DOHH2 (cell line): ENCODE measurements around the gene CRYBA4.

Experiments used
- H3F3A ChIP-seq: fragments of 200-600 bp; sonication (generic), shearing (Covaris generic); 2 replicates; pipeline ENCODE4 v1.6.0; 2016; ENCODE audit warnings: antibody characterized with exemption, mild to moderate bottlenecking; ENCODE audit not compliant: control insufficient read depth, insufficient read depth
- H3K27ac ChIP-seq: fragments of 200-600 bp; sonication (generic); 2 replicates; pipeline ENCODE4 v1.5.1; 2014; ENCODE audit warnings: low read depth, mild to moderate bottlenecking, low read length, moderate library complexity
- H3K27me3 ChIP-seq: fragments of 200-600 bp; sonication (generic); 2 replicates; pipeline ENCODE4 v1.6.1; 2014; ENCODE audit warnings: mild to moderate bottlenecking, low read length, mixed read lengths; ENCODE audit not compliant: control insufficient read depth
- H3K36me3 ChIP-seq: fragments of 200-600 bp; sonication (generic); 2 replicates; pipeline ENCODE4 v1.6.1; 2014; ENCODE audit warnings: mild to moderate bottlenecking, low read length, moderate library complexity, mixed read lengths; ENCODE audit not compliant: control insufficient read depth
- H3K4me1 ChIP-seq: fragments of 200-600 bp; sonication (generic); 2 replicates; pipeline ENCODE4 v1.6.1; 2014; ENCODE audit warnings: mild to moderate bottlenecking, low read length, mixed read lengths; ENCODE audit not compliant: control insufficient read depth
- H3K4me2 ChIP-seq: fragments of 200-600 bp; sonication (generic); 2 replicates; pipeline ENCODE4 v1.6.0; 2014; ENCODE audit warnings: mild to moderate bottlenecking, low read length, moderate library complexity
- H3K4me3 ChIP-seq: fragments of 200-600 bp; sonication (generic); 2 replicates; pipeline ENCODE4 v1.5.1; 2014; ENCODE audit warnings: mild to moderate bottlenecking, low read length, mixed read lengths
- H3K79me2 ChIP-seq: fragments of 200-600 bp; sonication (generic); 2 replicates; pipeline ENCODE4 v1.6.1; 2014; ENCODE audit warnings: mild to moderate bottlenecking, low read length, mixed read lengths; ENCODE audit not compliant: control insufficient read depth
- H3K9me2 ChIP-seq: fragments of 200-600 bp; sonication (generic); replicated peaks from 2 replicates; pipeline ENCODE4 v1.6.1; 2014; ENCODE audit warnings: mild to moderate bottlenecking, low read length, mixed read lengths; ENCODE audit not compliant: control insufficient read depth
- H3K9me3 ChIP-seq: fragments of 200-600 bp; sonication (generic); 2 replicates; pipeline ENCODE4 v1.6.1; 2014; ENCODE audit warnings: antibody characterized with exemption, low read length, mixed read lengths; ENCODE audit not compliant: control insufficient read depth, insufficient read depth
- H4K20me1 ChIP-seq: fragments of 200-600 bp; sonication (generic); 2 replicates; pipeline ENCODE4 v1.6.0; 2014; ENCODE audit warnings: low read depth, mild to moderate bottlenecking, antibody characterized with exemption, low read length, moderate library complexity; ENCODE audit not compliant: control insufficient read depth, insufficient read depth
- EZH2phosphoT487 ChIP-seq: fragments of 200-600 bp; sonication (generic); IDR thresholded peaks from 2 replicates; pipeline ENCODE4 v1.6.1; 2017; ENCODE audit warnings: borderline replicate concordance, mild to moderate bottlenecking, antibody characterized with exemption, low read length, moderate library complexity, mixed read lengths
- TF ChIP-seq, protein P1 (sequence below): fragments of 200-600 bp; sonication (generic); IDR thresholded peaks from one replicate; pipeline ENCODE4 v1.5.1; 2014; ENCODE audit warnings: antibody characterized with exemption, mild to moderate bottlenecking, low read depth, low read length; ENCODE audit not compliant: poor library complexity, severe bottlenecking

Gene CRYBA4

GRCh38 chr22:26636296-26636695 lies 14.5 kb downstream of the CRYBA4 start:
- TF ChIP-seq EZH2phosphoT487 = no peak
- TF ChIP-seq, protein P1, sequence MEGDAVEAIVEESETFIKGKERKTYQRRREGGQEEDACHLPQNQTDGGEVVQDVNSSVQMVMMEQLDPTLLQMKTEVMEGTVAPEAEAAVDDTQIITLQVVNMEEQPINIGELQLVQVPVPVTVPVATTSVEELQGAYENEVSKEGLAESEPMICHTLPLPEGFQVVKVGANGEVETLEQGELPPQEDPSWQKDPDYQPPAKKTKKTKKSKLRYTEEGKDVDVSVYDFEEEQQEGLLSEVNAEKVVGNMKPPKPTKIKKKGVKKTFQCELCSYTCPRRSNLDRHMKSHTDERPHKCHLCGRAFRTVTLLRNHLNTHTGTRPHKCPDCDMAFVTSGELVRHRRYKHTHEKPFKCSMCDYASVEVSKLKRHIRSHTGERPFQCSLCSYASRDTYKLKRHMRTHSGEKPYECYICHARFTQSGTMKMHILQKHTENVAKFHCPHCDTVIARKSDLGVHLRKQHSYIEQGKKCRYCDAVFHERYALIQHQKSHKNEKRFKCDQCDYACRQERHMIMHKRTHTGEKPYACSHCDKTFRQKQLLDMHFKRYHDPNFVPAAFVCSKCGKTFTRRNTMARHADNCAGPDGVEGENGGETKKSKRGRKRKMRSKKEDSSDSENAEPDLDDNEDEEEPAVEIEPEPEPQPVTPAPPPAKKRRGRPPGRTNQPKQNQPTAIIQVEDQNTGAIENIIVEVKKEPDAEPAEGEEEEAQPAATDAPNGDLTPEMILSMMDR = no peak
- no peaks in the 10 kb centered on the region for H3K27me3 ChIP-seq

GRCh38 chr22:26642465-26643417 lies 21.0 kb downstream of the CRYBA4 start:
- H3K4me1 ChIP-seq = peaks cover 55% of the 10 kb centered on the region
- H3K4me3 ChIP-seq = peak overlapping the region; percentile 46
- peak overlapping the region; percentile 46 for H3K27ac ChIP-seq

More at GRCh38 chr22:26636296-26636695, 14.5 kb downstream of the CRYBA4 start:
- Histone ChIP-seq H3K36me3 (no peaks in the 10 kb centered on the region), H3K27ac (no peak overlapping the region), H4K20me1 (no peaks in the 10 kb centered on the region), H3K9me2 (no peaks in the 10 kb centered on the region), H3K4me1 (no peaks in the 10 kb centered on the region), H3F3A (no peaks in the 10 kb centered on the region), H3K4me3 (no peak overlapping the region), H3K9me3 (no peaks in the 10 kb centered on the region), H3K79me2 (no peaks in the 10 kb centered on the region), H3K4me2 (no peak overlapping the region)

DNA sequence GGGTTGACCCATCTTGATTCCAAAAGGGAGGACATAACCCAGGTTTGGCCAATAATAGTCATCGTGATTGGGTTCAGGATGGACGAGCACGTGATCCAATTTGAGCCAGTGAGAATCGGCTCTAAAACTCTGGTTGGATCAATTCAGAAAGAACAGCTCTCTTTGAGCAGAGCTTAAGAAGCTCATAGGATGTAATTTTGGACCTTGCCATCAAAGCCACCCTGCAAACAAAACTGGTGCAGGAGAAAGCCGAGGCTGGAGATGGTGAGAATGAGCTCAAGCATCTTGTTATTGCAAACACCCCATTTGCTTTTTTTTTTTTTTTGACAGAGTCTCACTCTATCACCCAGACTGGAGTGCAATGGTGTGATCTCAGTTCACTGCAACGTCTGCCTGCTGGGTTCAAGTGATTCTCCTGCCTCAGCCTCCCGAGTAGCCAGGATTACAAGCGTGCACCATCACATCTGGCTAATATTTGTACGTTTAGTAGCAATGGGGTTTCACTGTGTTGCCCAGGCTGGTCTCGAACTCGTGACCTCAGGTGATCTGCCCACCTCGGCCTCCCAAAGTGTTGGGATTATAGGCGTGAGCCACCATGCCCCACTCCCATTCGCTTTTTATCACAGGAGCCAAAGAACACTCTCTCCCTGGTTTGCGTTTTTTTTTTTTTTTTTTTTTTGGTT lies 21.8 kb downstream of the CRYBA4 start:
- peak overlapping the region; percentile 46 for H3K4me3 ChIP-seq
- peak overlapping the region; percentile 69 for H3K4me2 ChIP-seq
- H3K79me2 ChIP-seq = no peaks in the 10 kb centered on the region
- peaks cover 9% of the 10 kb centered on the region for H3F3A ChIP-seq
- no peaks in the 10 kb centered on the region for H3K9me3 ChIP-seq
- H3K36me3 ChIP-seq = no peaks in the 10 kb centered on the region
- H3K27ac ChIP-seq = peak overlapping the region; percentile 46
- H3K9me2 ChIP-seq = no peaks in the 10 kb centered on the region
- H3K27me3 ChIP-seq = no peaks in the 10 kb centered on the region
- TF ChIP-seq EZH2phosphoT487 = no peak
- TF ChIP-seq, protein P1 = no peak
- no peaks in the 10 kb centered on the region for H4K20me1 ChIP-seq
- H3K4me1 ChIP-seq = peaks cover 63% of the 10 kb centered on the region

More at GRCh38 chr22:26642465-26643417, 21.0 kb downstream of the CRYBA4 start:
- H3K4me2 ChIP-seq = peak overlapping the region; percentile 69
- no peaks in the 10 kb centered on the region for H3K79me2 ChIP-seq
- peaks cover 9% of the 10 kb centered on the region; the same call in 1 of the 2 replicates for H3F3A ChIP-seq
- TF ChIP-seq EZH2phosphoT487 = no peak
- TF ChIP-seq, protein P1 = peak; percentile 67
- H3K9me2 ChIP-seq = no peaks in the 10 kb centered on the region
- no peaks in the 10 kb centered on the region for H3K27me3 ChIP-seq
- H3K36me3 ChIP-seq = no peaks in the 10 kb centered on the region
- H3K9me3 ChIP-seq = no peaks in the 10 kb centered on the region
- no peaks in the 10 kb centered on the region for H4K20me1 ChIP-seq
